Hepatocyte (in vitro differentiated cells): Measurements from ENCODE around the gene NEUROG1.

ENCODE experiments used
- EZH2 ChIP-seq: fragments of 200-600 bp; sonication (generic); IDR thresholded peaks from 2 replicates; pipeline ENCODE4 v1.6.1; 2016; ENCODE audit warnings: antibody characterized with exemption, mild to moderate bottlenecking, borderline replicate concordance
- EZH2phosphoT487 ChIP-seq: fragments of 200-600 bp; sonication (generic); IDR thresholded peaks from one replicate; pipeline ENCODE4 v1.6.1; 2018; ENCODE audit warnings: antibody characterized with exemption, mild to moderate bottlenecking, low read depth, moderate library complexity; ENCODE audit not compliant: unreplicated experiment, severe bottlenecking
- TF ChIP-seq, protein P1 (sequence below): fragments of 200-600 bp; sonication (generic); IDR thresholded peaks from 2 replicates; pipeline ENCODE4 v1.5.1; 2016; ENCODE audit warnings: antibody characterized with exemption, mild to moderate bottlenecking; ENCODE audit not compliant: poor library complexity

GRCh38 chr5:135487839-135488514, 47.8 kb downstream of the NEUROG1 start:
- TF ChIP-seq, protein P1, sequence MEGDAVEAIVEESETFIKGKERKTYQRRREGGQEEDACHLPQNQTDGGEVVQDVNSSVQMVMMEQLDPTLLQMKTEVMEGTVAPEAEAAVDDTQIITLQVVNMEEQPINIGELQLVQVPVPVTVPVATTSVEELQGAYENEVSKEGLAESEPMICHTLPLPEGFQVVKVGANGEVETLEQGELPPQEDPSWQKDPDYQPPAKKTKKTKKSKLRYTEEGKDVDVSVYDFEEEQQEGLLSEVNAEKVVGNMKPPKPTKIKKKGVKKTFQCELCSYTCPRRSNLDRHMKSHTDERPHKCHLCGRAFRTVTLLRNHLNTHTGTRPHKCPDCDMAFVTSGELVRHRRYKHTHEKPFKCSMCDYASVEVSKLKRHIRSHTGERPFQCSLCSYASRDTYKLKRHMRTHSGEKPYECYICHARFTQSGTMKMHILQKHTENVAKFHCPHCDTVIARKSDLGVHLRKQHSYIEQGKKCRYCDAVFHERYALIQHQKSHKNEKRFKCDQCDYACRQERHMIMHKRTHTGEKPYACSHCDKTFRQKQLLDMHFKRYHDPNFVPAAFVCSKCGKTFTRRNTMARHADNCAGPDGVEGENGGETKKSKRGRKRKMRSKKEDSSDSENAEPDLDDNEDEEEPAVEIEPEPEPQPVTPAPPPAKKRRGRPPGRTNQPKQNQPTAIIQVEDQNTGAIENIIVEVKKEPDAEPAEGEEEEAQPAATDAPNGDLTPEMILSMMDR, result no peak
- TF ChIP-seq EZH2 (peak; percentile 60), EZH2phosphoT487 (no peak)
